VCaP (cell line): ENCODE measurements around the gene DKC1.
A peak's percentile ranks its signal among the peaks of the same experiment; 100 is the strongest.
"Not testable (repeated sequence)": the region's sequence is repeated elsewhere in the genome, so short reads cannot be mapped to it uniquely, and the experiment has no call there.

Experiments
- H3K27ac ChIP-seq: fragments of 450-650 bp; 2 replicates; pipeline ENCODE4 v1.5.1; 2017
- CTCF ChIP-seq: fragments of 450-650 bp; conservative IDR thresholded peaks from 2 replicates; pipeline ENCODE4 v1.5.1; 2017; ENCODE audit warnings: mild to moderate bottlenecking, moderate library complexity

Gene DKC1

DNA sequence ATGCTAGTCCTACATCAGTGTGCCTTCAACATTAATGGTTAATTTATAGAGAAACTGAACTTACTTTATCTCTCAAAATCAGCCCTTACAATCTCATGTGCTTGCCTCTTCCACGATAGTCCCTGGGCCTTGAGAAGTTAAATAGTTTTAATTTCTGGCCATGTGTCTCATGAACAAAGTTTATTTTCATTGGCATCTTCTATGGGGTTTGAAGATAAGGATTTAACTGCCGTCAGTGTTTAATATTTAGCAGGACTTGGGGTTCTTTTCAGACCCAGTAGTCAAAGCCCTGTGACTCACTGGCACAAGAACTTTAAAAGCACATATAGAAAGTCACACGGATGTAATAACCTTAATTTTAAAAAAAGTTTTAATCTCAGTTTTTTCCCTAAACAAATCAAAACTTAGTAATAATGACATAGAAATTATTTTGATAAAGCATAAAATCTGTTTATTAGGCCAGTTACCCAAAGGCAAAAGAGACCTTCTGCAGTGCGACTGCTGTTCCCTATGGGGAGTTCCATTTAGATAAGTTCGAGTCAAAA, 52.7 kb downstream of the DKC1 start:
- H3K27ac ChIP-seq: peak overlapping the region; percentile 20; the same call in 1 of the 2 replicates
- no peak for TF ChIP-seq CTCF

GRCh38 chrX:154816326-154816898, 53.7 kb downstream of the DKC1 start:
- H3K27ac ChIP-seq: not testable (repeated sequence)

GRCh38 chrX:154817048-154817618, 54.5 kb downstream of the DKC1 start:
- H3K27ac ChIP-seq: not testable (repeated sequence)

DNA sequence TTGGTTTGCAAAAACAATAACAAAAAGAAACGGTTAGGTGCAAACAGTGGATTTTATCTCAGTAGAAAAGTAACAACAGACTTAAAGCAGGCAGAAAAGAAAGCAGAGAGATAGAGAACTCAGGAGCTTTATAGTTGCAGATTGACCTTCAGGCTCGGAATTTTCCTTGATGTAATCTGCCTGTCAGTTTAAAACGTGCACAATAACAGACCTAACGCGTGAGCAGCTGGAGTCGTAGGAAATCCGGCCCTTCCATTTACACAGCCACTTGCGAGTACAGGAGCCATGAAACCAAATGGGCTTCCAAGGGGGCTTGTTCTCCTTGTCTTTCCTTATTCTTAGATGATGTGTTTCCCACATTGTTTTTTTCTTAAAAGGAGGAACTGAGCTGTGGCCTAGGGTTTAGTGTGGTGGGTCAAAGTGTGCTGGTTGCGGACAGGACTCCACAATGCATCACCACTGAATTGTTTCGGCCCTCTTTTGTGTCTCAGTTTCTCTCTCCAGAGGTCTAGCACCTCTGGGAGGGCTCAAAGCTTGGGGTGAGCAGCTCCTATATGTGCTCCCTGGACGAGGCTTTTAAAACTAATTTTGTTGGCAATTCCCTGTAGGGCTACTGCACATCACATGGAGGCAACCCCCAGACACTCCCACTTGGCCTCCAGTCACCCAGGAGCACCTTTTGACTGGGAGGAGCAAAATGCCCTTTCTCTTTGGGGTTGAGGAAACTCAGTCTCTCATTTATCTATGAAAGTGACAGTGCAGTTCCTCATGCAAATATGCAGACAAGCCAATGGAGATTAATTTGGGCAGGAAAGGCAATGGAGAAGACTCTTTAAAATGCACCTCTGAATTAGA, 56.5 kb downstream of the DKC1 start:
- no peak for TF ChIP-seq CTCF
- H3K27ac ChIP-seq: no peak overlapping the region

- no peak overlapping the region for H3K27ac ChIP-seq
- no peak for TF ChIP-seq CTCF
Observed at GRCh38 chrX:154819771-154820341, 57.2 kb downstream of the DKC1 start.

- H3K27ac ChIP-seq: no peak overlapping the region
Observed at GRCh38 chrX:154821523-154821922, 58.9 kb downstream of the DKC1 start.

GRCh38 chrX:154822029-154822428, 59.4 kb downstream of the DKC1 start:
- TF ChIP-seq CTCF: no peak
- H3K27ac ChIP-seq: no peak overlapping the region

More at GRCh38 chrX:154821523-154821922, 58.9 kb downstream of the DKC1 start:
- no peak for TF ChIP-seq CTCF

DNA sequence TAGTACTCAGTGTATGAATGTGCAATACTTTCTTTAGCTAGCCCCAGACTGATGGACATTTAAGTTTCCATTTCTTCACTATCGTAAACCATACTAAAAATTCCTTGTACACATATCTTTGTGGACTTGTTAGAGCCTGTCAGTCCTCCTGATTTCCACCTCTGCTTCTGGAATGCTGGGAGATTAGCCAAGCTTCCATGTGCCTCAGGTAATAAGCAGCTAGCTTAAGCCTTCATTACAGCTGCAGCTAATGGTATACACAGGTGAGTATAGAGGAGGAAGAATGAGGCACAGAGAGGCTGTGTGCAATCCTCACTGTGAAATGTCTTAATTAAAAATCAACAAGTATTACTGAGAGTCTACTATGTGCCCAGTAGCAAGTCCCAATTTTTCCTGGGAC, 62.0 kb downstream of the DKC1 start:
- H3K27ac ChIP-seq: no peak overlapping the region
- TF ChIP-seq CTCF: no peak

DNA sequence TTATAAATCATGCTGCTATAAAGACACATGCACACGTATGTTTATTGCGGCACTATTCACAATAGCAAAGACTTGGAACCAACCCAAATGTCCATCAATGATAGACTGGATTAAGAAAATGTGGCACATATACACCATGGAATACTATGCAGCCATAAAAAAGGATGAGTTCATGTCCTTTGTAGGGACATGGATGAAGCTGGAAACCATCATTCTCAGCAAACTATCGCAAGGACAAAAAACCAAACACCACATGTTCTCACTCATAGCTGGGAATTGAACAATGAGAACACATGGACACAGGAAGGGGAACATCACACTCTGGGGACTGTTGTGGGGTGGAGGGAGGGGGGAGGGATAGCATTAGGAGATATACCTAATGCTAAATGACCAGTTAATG, 62.9 kb downstream of the DKC1 start:
- not testable (repeated sequence) for H3K27ac ChIP-seq
